Mucosa of rectum (tissue), 2 donors: ENCODE data around the gene SLC6A4.

Experiments used
- H3K27ac ChIP-seq, 2 donors: one replicate each; pipeline ENCODE4 v1.7.0; 2013; ENCODE audit warnings: inconsistent platforms in 2 of 2, low read depth in 2 of 2, low read length in 2 of 2
- H3K27me3 ChIP-seq, 2 donors: one replicate each; pipeline ENCODE4 v1.7.0; 2013; ENCODE audit warnings: low read length in 2 of 2; ENCODE audit not compliant: control insufficient read depth in 2 of 2, insufficient read depth in 2 of 2
- H3K36me3 ChIP-seq, 2 donors: one replicate each; pipeline ENCODE4 v1.7.0; 2013; ENCODE audit warnings: low read length in 2 of 2; ENCODE audit not compliant: control insufficient read depth in 2 of 2, insufficient read depth in 2 of 2
- H3K4me1 ChIP-seq, 2 donors: one replicate each; pipeline ENCODE4 v1.7.0; 2013; ENCODE audit warnings: low read length in 2 of 2, mild to moderate bottlenecking in 1 of 2; ENCODE audit not compliant: control insufficient read depth in 2 of 2, insufficient read depth in 2 of 2
- H3K4me3 ChIP-seq, 2 donors: one replicate each; pipeline ENCODE4 v1.7.0; 2013; ENCODE audit warnings: low read length in 2 of 2
- H3K9ac ChIP-seq, 2 donors: one replicate each; pipeline ENCODE4 v1.7.0; 2013; ENCODE audit warnings: low read length in 2 of 2, low read depth in 1 of 2, mild to moderate bottlenecking in 1 of 2
- H3K9me3 ChIP-seq, 2 donors: one replicate each; pipeline ENCODE4 v1.7.0; 2013; ENCODE audit warnings: low read length in 2 of 2; ENCODE audit not compliant: control insufficient read depth in 2 of 2
- donor health status: healthy.
- donor health status: Normal muscosa, but diverticular disease.

SLC6A4 gene

DNA sequence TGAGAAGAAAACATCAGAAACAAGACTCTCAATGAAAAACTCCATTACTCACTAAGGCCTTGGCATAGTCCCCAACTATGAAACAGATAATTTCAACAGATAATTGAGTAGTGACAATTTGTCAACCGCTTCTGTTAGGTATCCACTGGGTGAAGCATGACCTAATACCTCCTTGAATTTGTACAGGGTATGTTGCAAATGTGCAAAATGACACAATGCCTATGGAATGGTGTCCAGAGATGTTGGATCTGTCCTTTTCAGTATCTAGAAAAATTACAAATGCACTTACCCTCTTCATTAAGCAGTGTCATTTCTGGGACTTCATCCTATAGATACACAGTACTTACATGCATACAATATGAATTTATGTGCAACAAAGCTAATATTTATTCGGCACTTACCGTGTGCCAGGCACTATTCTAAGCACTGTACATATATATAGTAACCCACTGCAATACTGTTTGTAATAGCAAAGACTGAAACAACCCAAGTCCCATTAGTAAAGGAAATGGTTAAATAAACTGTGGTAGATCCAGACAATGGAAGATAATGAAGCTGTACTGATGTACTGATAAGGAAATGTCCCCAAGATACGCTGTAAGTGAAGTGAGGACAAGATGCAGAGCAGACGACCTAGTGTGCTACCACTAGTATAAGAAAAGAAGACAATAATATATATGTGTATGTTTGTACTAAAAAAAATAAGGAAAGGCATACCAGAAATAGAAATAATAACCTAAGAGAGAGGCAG is 21.4 kb upstream of the SLC6A4 start:
- no peak overlapping the region for H3K9ac ChIP-seq
- H3K27me3 ChIP-seq, result no peaks in the 10 kb centered on the region
- H3K27ac ChIP-seq, result no peak overlapping the region
- peaks cover 13 to 39% of the 10 kb centered on the region in 2 donors for H3K36me3 ChIP-seq
- H3K9me3 ChIP-seq, result no peaks in the 10 kb centered on the region
- H3K4me3 ChIP-seq, result no peak overlapping the region
- no peaks in the 10 kb centered on the region for H3K4me1 ChIP-seq

DNA sequence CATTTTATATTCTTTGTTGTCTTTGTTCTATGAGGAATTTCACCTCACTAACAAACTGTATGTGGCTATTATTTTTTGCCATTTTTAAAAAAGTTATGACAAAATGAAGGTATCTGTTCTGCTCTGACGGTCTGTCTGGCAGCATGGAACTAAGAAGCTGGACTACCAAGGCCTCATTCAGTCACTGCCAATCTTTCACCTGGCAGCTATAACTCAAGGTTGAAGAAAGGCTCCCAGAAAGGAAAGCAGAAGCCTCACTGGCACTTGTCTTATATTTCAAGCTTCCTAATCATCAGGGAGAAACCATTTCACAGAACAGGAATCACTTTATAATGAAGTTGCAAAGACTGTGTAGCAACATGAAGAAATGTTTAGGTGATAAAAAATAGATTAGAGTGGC is 18.7 kb upstream of the SLC6A4 start:
- Histone ChIP-seq H3K27ac (no peak overlapping the region), H3K4me1 (no peaks in the 10 kb centered on the region), H3K9me3 (no peaks in the 10 kb centered on the region), H3K36me3 (peaks cover 15 to 35% of the 10 kb centered on the region in 2 donors), H3K9ac (no peak overlapping the region), H3K4me3 (no peak overlapping the region), H3K27me3 (no peaks in the 10 kb centered on the region)

- H3K4me1 ChIP-seq, result no peaks in the 10 kb centered on the region
Observed at GRCh38 chr17:30253312-30253711, 17.8 kb upstream of the SLC6A4 start.

DNA sequence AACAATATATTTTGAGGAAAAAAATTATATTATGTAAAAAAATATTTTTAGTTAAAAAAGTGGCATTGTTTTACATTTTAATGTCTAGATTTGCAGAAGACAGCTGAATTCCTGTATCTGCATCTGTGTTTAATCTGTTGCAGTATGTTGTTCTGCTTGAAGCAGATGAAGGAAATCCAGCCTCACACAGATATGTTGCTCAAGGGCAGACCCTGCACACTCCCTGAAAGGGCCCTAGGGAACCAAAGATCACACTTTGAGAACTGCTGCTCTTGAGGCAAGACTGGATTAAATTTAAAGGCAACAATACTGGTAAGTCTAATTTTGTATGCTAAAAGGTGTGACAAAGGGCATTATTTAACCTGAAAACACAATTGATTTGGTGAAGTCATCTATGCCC is 16.4 kb upstream of the SLC6A4 start:
- H3K4me3 ChIP-seq, result no peak overlapping the region
- no peaks in the 10 kb centered on the region for H3K27me3 ChIP-seq
- peaks cover 24 to 35% of the 10 kb centered on the region in 2 donors for H3K36me3 ChIP-seq
- H3K9me3 ChIP-seq, result no peaks in the 10 kb centered on the region
- H3K4me1 ChIP-seq, result no peaks in the 10 kb centered on the region
- H3K27ac ChIP-seq, result no peak overlapping the region
- no peak overlapping the region for H3K9ac ChIP-seq

More at GRCh38 chr17:30253312-30253711, 17.8 kb upstream of the SLC6A4 start:
- no peaks in the 10 kb centered on the region for H3K9me3 ChIP-seq
- H3K27me3 ChIP-seq, result no peaks in the 10 kb centered on the region
- no peak overlapping the region for H3K27ac ChIP-seq
- H3K9ac ChIP-seq, result no peak overlapping the region
- H3K36me3 ChIP-seq, result peaks cover 22 to 35% of the 10 kb centered on the region in 2 donors
- H3K4me3 ChIP-seq, result no peak overlapping the region

GRCh38 chr17:30249460-30249859 is 14.0 kb upstream of the SLC6A4 start:
- H3K9ac ChIP-seq, result no peak overlapping the region
- H3K27me3 ChIP-seq, result no peaks in the 10 kb centered on the region
- H3K27ac ChIP-seq, result no peak overlapping the region
- H3K36me3 ChIP-seq, result peaks cover 25 to 31% of the 10 kb centered on the region in 2 donors
- no peaks in the 10 kb centered on the region for H3K4me1 ChIP-seq
- no peak overlapping the region for H3K4me3 ChIP-seq
- H3K9me3 ChIP-seq, result no peaks in the 10 kb centered on the region

DNA sequence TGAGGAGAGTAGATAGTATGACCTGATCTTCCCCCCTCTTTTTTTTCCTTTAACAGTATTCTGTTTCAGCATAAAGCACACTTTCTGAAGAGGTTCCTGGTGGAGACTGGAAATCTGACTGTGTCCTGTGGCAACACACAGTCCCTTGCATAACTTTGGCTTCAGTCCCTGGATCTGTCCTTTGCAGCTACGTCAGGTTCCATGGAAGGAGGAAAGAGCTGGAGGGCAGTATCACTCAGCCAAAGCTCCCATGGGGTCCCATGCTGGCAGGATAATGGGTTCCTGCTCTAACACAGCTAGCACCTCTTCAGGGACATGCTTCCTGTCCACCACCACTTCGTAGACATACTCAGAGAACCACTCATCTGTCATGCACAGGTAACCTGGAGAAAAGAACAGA is 13.3 kb upstream of the SLC6A4 start:
- no peaks in the 10 kb centered on the region for H3K9me3 ChIP-seq
- H3K4me1 ChIP-seq, result no peaks in the 10 kb centered on the region
- H3K27me3 ChIP-seq, result no peaks in the 10 kb centered on the region
- H3K27ac ChIP-seq, result no peak overlapping the region
- no peak overlapping the region for H3K4me3 ChIP-seq
- H3K9ac ChIP-seq, result no peak overlapping the region
- peaks cover 25 to 31% of the 10 kb centered on the region in 2 donors for H3K36me3 ChIP-seq

- Histone ChIP-seq H3K27me3 (no peaks in the 10 kb centered on the region), H3K4me3 (no peak overlapping the region), H3K9me3 (no peaks in the 10 kb centered on the region), H3K4me1 (no peaks in the 10 kb centered on the region), H3K9ac (no peak overlapping the region), H3K27ac (no peak overlapping the region), H3K36me3 (peaks cover 19% of the 10 kb centered on the region in 2 donors)
Observed at GRCh38 chr17:30246460-30246859, 11.0 kb upstream of the SLC6A4 start.

DNA sequence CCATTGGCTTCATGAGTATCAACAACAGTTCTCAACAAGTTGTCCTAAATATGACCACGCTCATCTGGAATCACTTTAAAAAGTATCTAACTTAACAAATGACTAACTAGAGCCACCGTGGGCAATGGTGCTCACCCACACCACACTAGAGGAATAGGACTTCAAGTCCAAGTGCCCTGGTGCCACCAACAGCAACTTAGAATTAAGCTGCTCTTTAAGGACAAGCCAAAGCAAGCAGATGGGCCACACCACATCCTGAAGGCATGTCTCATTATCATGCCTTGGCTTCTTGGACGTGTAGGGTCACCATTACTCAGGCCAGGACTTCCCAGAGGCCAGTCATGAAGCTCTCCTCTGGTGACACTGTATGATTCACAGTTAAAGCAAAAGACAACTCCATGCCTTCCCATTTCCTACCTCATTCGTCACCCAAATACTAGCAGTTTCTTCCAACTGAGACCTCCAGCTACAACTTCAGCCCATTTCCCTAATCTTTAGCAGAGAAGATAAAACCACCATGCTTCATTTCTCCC is 9.4 kb upstream of the SLC6A4 start:
- no peak overlapping the region for H3K9ac ChIP-seq

GRCh38 chr17:30243568-30243967 is 8.1 kb upstream of the SLC6A4 start:
- Histone ChIP-seq H3K9me3 (no peaks in the 10 kb centered on the region), H3K36me3 (peaks cover 7 to 11% of the 10 kb centered on the region in 2 donors), H3K4me1 (no peaks in the 10 kb centered on the region), H3K27ac (no peak overlapping the region), H3K4me3 (no peak overlapping the region), H3K27me3 (peaks cover 0 to 3% of the 10 kb centered on the region in 2 donors), H3K9ac (no peak overlapping the region)

More for the DNA sequence above, 9.4 kb upstream of the SLC6A4 start:
- Histone ChIP-seq H3K4me1 (no peaks in the 10 kb centered on the region), H3K9me3 (no peaks in the 10 kb centered on the region), H3K36me3 (peaks cover 19% of the 10 kb centered on the region in 2 donors), H3K27me3 (no peaks in the 10 kb centered on the region), H3K27ac (no peak overlapping the region), H3K4me3 (no peak overlapping the region)

DNA sequence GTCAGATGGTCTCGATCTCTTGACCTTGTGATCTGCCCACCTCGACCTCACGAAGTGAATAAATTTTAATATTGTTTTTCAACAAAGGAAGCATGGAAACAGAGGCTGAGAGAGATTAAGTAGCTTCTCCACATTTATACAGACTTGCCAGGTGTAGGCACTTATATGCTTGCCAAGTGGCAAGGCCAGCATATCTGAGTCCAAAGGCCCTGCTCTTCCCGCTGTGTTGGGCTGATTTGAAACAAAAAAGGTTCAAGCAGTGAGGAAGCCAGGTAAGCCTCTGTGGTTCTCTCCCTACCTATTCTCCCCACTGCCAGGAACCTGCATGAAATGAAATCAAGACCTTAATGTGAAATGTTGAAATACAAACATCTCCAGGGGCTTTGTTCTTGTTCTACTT is 7.5 kb upstream of the SLC6A4 start:
- Histone ChIP-seq H3K27me3 (peaks cover 0 to 7% of the 10 kb centered on the region in 2 donors), H3K27ac (no peak overlapping the region), H3K9me3 (no peaks in the 10 kb centered on the region), H3K4me1 (no peaks in the 10 kb centered on the region), H3K9ac (no peak overlapping the region), H3K36me3 (peaks cover 2 to 6% of the 10 kb centered on the region in 2 donors), H3K4me3 (no peak overlapping the region)
